IMR-90 (cell line): Measurements from ENCODE around the gene CLHC1.

Experiments
- BHLHE40 ChIP-seq: fragments of 150-350 bp; IDR thresholded peaks from 2 replicates; pipeline ENCODE4 v1.6.1; 2016; ENCODE audit warnings: mild to moderate bottlenecking, low read depth, low read length
- CTCF ChIP-seq: conservative IDR thresholded peaks from 2 replicates; pipeline ENCODE4 v1.5.1; 2012; ENCODE audit warnings: mild to moderate bottlenecking, low read depth, low read length, improper control_type of control experiment
- FOS ChIP-seq: fragments of 150-350 bp; IDR thresholded peaks from 2 replicates; pipeline ENCODE4 v1.6.1; 2016; ENCODE audit warnings: low read depth, low read length
- RAD21 ChIP-seq: IDR thresholded peaks from 2 replicates; pipeline ENCODE4 v1.6.1; 2012; ENCODE audit warnings: low read length, improper control_type of control experiment

- TF ChIP-seq CTCF (no peak), RAD21 (no peak), FOS (no peak), BHLHE40 (no peak)
These were observed 3.9 kb downstream of the CLHC1 start for GRCh38 chr2:55228226-55228563.
